ENCODE results near the gene RER1.

Gene RER1

DNA sequence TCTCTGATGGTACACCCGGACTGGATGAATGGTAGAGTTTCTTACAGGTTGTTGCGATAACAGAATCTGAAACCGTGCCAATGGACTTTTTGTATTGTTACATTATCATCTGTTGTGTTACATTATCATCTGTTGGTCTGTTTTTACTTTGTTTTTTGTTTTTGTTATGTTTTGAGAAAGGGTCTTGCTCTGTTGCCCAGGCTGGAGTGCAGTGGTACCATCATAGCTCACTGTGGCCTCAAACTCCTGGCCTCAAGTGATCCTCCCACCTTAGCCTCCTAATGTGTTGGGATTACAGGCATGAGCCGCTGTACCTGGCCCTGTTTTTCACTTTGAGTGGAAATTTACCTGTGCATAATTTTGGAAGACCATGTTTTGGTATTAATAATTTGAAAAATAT, 30.9 kb downstream of the RER1 start:
- Histone ChIP-seq H3K79me2 (ENCODE audit: insufficient read depth, low read depth) (no peaks in the 10 kb centered on the region), H3K4me2 (no peak overlapping the region), H3K4me3 (IDR thresholded peaks at IDR 0.05; ENCODE audit: insufficient read depth, low read depth, low read length) (no peak overlapping the region), H3K27ac (no peak overlapping the region), H3K27me3 (ENCODE audit: insufficient read depth, low read depth) (peaks cover 97% of the 10 kb centered on the region), H2AFZ (ENCODE audit: low read depth) (no peak overlapping the region), H3K4me1 (ENCODE audit: low read depth, poor library complexity, severe bottlenecking) (no peaks in the 10 kb centered on the region), H3K9ac (no peak overlapping the region), H3K36me3 (ENCODE audit: insufficient read depth) (no peaks in the 10 kb centered on the region), H4K20me1 (ENCODE audit: insufficient read depth) (no peaks in the 10 kb centered on the region)
- TF ChIP-seq, protein P1, sequence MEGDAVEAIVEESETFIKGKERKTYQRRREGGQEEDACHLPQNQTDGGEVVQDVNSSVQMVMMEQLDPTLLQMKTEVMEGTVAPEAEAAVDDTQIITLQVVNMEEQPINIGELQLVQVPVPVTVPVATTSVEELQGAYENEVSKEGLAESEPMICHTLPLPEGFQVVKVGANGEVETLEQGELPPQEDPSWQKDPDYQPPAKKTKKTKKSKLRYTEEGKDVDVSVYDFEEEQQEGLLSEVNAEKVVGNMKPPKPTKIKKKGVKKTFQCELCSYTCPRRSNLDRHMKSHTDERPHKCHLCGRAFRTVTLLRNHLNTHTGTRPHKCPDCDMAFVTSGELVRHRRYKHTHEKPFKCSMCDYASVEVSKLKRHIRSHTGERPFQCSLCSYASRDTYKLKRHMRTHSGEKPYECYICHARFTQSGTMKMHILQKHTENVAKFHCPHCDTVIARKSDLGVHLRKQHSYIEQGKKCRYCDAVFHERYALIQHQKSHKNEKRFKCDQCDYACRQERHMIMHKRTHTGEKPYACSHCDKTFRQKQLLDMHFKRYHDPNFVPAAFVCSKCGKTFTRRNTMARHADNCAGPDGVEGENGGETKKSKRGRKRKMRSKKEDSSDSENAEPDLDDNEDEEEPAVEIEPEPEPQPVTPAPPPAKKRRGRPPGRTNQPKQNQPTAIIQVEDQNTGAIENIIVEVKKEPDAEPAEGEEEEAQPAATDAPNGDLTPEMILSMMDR (conservative IDR thresholded peaks at IDR 0.05; ENCODE audit: low read depth, low read length) = no peak

- Histone ChIP-seq H2AFZ (ENCODE audit: low read depth) (no peak overlapping the region), H3K4me2 (no peak overlapping the region), H3K27ac (no peak overlapping the region)
Measured at GRCh38 chr1:2425892-2426291, 34.3 kb downstream of the RER1 start.

GRCh38 chr1:2426540-2426939, 34.9 kb downstream of the RER1 start:
- H3K4me3 ChIP-seq (IDR thresholded peaks at IDR 0.05; ENCODE audit: insufficient read depth, low read depth, low read length) = no peak overlapping the region
- H3K27ac ChIP-seq = no peak overlapping the region
- H3K9ac ChIP-seq = no peak overlapping the region
- H2AFZ ChIP-seq (ENCODE audit: low read depth) = no peak overlapping the region
- H3K36me3 ChIP-seq (ENCODE audit: insufficient read depth) = no peaks in the 10 kb centered on the region
- H3K4me1 ChIP-seq (ENCODE audit: low read depth, poor library complexity, severe bottlenecking) = no peaks in the 10 kb centered on the region
- no peaks in the 10 kb centered on the region for H3K79me2 ChIP-seq (ENCODE audit: insufficient read depth, low read depth)
- H3K4me2 ChIP-seq = no peak overlapping the region
- H3K27me3 ChIP-seq (ENCODE audit: insufficient read depth, low read depth) = peaks cover 94% of the 10 kb centered on the region
- TF ChIP-seq, protein P1 (conservative IDR thresholded peaks at IDR 0.05; ENCODE audit: low read depth, low read length) = no peak
- no peaks in the 10 kb centered on the region for H4K20me1 ChIP-seq (ENCODE audit: insufficient read depth)

More at GRCh38 chr1:2425892-2426291, 34.3 kb downstream of the RER1 start:
- H4K20me1 ChIP-seq (ENCODE audit: insufficient read depth) = no peaks in the 10 kb centered on the region
- TF ChIP-seq, protein P1 (conservative IDR thresholded peaks at IDR 0.05; ENCODE audit: low read depth, low read length) = no peak
- H3K4me3 ChIP-seq (IDR thresholded peaks at IDR 0.05; ENCODE audit: insufficient read depth, low read depth, low read length) = no peak overlapping the region
- H3K4me1 ChIP-seq (ENCODE audit: low read depth, poor library complexity, severe bottlenecking) = no peaks in the 10 kb centered on the region
- H3K9ac ChIP-seq = no peak overlapping the region
- H3K36me3 ChIP-seq (ENCODE audit: insufficient read depth) = no peaks in the 10 kb centered on the region
- H3K27me3 ChIP-seq (ENCODE audit: insufficient read depth, low read depth) = peaks cover 95% of the 10 kb centered on the region
- no peaks in the 10 kb centered on the region for H3K79me2 ChIP-seq (ENCODE audit: insufficient read depth, low read depth)

GRCh38 chr1:2427051-2427450, 35.4 kb downstream of the RER1 start:
- Histone ChIP-seq H3K27ac (no peak overlapping the region), H3K36me3 (ENCODE audit: insufficient read depth) (no peaks in the 10 kb centered on the region), H3K4me3 (IDR thresholded peaks at IDR 0.05; ENCODE audit: insufficient read depth, low read depth, low read length) (no peak overlapping the region), H2AFZ (ENCODE audit: low read depth) (no peak overlapping the region), H3K9ac (no peak overlapping the region), H3K4me2 (no peak overlapping the region), H3K79me2 (ENCODE audit: insufficient read depth, low read depth) (no peaks in the 10 kb centered on the region), H4K20me1 (ENCODE audit: insufficient read depth) (no peaks in the 10 kb centered on the region), H3K4me1 (ENCODE audit: low read depth, poor library complexity, severe bottlenecking) (no peaks in the 10 kb centered on the region), H3K27me3 (ENCODE audit: insufficient read depth, low read depth) (peaks cover 94% of the 10 kb centered on the region)
- TF ChIP-seq, protein P1 (conservative IDR thresholded peaks at IDR 0.05; ENCODE audit: low read depth, low read length) = no peak
